DOHH2 (cell line): ENCODE results near the gene GARIN6.

Experiments used
- CTCF ChIP-seq: fragments of 200-600 bp; sonication (generic); IDR thresholded peaks from one replicate; pipeline ENCODE4 v1.5.1; 2014; ENCODE audit warnings: antibody characterized with exemption, mild to moderate bottlenecking, low read depth, low read length; ENCODE audit not compliant: poor library complexity, severe bottlenecking
- EZH2phosphoT487 ChIP-seq: fragments of 200-600 bp; sonication (generic); IDR thresholded peaks from 2 replicates; pipeline ENCODE4 v1.6.1; 2017; ENCODE audit warnings: borderline replicate concordance, mild to moderate bottlenecking, antibody characterized with exemption, low read length, moderate library complexity, mixed read lengths

- TF ChIP-seq CTCF (no peak), EZH2phosphoT487 (no peak)
Measured at GRCh38 chr12:99611117-99611516, 36.4 kb upstream of the GARIN6 start.
